ENCODE measurements around the gene CAPN8.

The CAPN8 gene

GRCh38 chr1:223620297-223620897, 45.1 kb downstream of the CAPN8 start:
- TF ChIP-seq REST (IDR thresholded peaks at IDR 0.05; ENCODE audit: insufficient read depth in 1 of 2, low read depth in 2 of 2, low read length in 2 of 2) (no peak), FOXP2 (optimal IDR thresholded peaks at IDR 0.05; ENCODE audit: borderline replicate concordance, extremely low read depth, extremely low read length, insufficient read depth) (no peak)

GRCh38 chr1:223618680-223619079, 46.8 kb downstream of the CAPN8 start:
- TF ChIP-seq POLR2AphosphoS5 (IDR thresholded peaks at IDR 0.05; ENCODE audit: low read depth, low read length) (no peak), TAF1 (IDR thresholded peaks at IDR 0.05; ENCODE audit: borderline replicate concordance, insufficient read depth, low read length) (no peak), SIN3A (IDR thresholded peaks at IDR 0.05; ENCODE audit: borderline replicate concordance, insufficient read depth, low read length) (no peak), FOXP2 (optimal IDR thresholded peaks at IDR 0.05; ENCODE audit: borderline replicate concordance, extremely low read depth, extremely low read length, insufficient read depth) (no peak), REST (IDR thresholded peaks at IDR 0.05; ENCODE audit: insufficient read depth in 1 of 2, low read depth in 2 of 2, low read length in 2 of 2) (no peak)

- TF ChIP-seq SIN3A (IDR thresholded peaks at IDR 0.05; ENCODE audit: borderline replicate concordance, insufficient read depth, low read length) (no peak), FOXP2 (optimal IDR thresholded peaks at IDR 0.05; ENCODE audit: borderline replicate concordance, extremely low read depth, extremely low read length, insufficient read depth) (no peak), REST (IDR thresholded peaks at IDR 0.05; ENCODE audit: insufficient read depth in 1 of 2, low read depth in 2 of 2, low read length in 2 of 2) (no peak), POLR2AphosphoS5 (IDR thresholded peaks at IDR 0.05; ENCODE audit: low read depth, low read length) (no peak), TAF1 (IDR thresholded peaks at IDR 0.05; ENCODE audit: borderline replicate concordance, insufficient read depth, low read length) (no peak)
Measured at GRCh38 chr1:223617323-223618070, 48.0 kb downstream of the CAPN8 start.

GRCh38 chr1:223616586-223616985, 48.9 kb downstream of the CAPN8 start:
- TF ChIP-seq REST (IDR thresholded peaks at IDR 0.05; ENCODE audit: insufficient read depth in 1 of 2, low read depth in 2 of 2, low read length in 2 of 2), result no peak

GRCh38 chr1:223611936-223612335, 53.6 kb downstream of the CAPN8 start:
- TF ChIP-seq REST (IDR thresholded peaks at IDR 0.05; ENCODE audit: insufficient read depth in 1 of 2, low read depth in 2 of 2, low read length in 2 of 2) (no peak), TAF1 (IDR thresholded peaks at IDR 0.05; ENCODE audit: borderline replicate concordance, insufficient read depth, low read length) (no peak), POLR2AphosphoS5 (IDR thresholded peaks at IDR 0.05; ENCODE audit: low read depth, low read length) (no peak), FOXP2 (optimal IDR thresholded peaks at IDR 0.05; ENCODE audit: borderline replicate concordance, extremely low read depth, extremely low read length, insufficient read depth) (no peak), SIN3A (IDR thresholded peaks at IDR 0.05; ENCODE audit: borderline replicate concordance, insufficient read depth, low read length) (no peak)

All from PFSK-1 (cell line).